Testis (tissue), 2 donors: Measurements from ENCODE around the gene CCDC194.

ENCODE experiments used
- CTCF ChIP-seq, 3 experiments: fragments of 450-650 bp in 2 of 3; fragments of 200-600 bp in 1 of 3; sonication (generic) in 1 of 3; IDR thresholded peaks; one replicate each; pipeline ENCODE4 v1.5.1; 2016 to 2019; ENCODE audit warnings: antibody characterized with exemption in 3 of 3, mild to moderate bottlenecking in 2 of 3, moderate library complexity in 1 of 3
- POLR2A ChIP-seq: fragments of 450-650 bp; IDR thresholded peaks from one replicate; pipeline ENCODE4 v1.6.1; 2017; ENCODE audit warnings: antibody characterized with exemption, mild to moderate bottlenecking, moderate library complexity

- TF ChIP-seq CTCF (IDR thresholded peaks at IDR 0.05) (no peak), POLR2A (no peak)
Observed at GRCh38 chr19:17401628-17402027, 7.6 kb upstream of the CCDC194 start.
